NOMO-1 treated with dmso at 0.1 percent for 144 hours (cell line): ENCODE results near the gene DRAM2.
"Not testable (repeated sequence)": the region's sequence is repeated elsewhere in the genome, so short reads cannot be mapped to it uniquely, and the experiment has no call there.

Experiments
- DNase-seq: peaks from one replicate; lab custom pipeline; 2025; ENCODE audit not compliant: unreplicated experiment; lab: John Stamatoyannopoulos, UW

DRAM2 gene

GRCh38 chr1:111145542-111145941 lies 5.6 kb upstream of the DRAM2 start:
- no peak for DNase-seq

DNA sequence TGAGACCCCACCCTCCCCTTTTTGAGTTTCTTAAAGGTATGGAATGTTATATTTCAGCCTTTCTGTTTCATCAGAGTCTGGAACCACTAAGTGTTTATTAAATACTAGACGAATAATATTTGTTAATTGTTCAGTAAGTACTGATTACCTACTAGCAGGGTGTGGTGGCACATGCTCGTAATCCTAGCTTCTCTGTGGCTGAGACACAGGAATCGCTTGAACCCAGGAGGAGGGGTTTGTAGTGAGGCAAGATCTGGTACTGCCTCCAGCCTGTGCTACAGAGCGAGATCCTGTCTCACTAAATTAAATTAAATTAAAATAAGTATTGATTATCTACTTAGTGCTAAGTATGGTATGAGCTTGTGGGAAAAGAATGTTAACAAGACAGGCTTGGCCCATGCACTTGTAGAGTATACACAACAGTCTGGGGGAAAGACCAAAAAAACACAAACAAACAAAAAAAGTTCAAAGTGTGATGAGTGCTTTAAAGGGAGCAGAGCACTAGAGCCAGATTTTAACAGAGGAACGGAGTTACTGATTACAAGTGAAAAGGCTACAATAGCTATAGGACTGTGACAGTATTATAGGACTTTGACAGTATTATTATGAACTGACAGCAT lies 2.6 kb upstream of the DRAM2 start:
- no peak for DNase-seq

DNA sequence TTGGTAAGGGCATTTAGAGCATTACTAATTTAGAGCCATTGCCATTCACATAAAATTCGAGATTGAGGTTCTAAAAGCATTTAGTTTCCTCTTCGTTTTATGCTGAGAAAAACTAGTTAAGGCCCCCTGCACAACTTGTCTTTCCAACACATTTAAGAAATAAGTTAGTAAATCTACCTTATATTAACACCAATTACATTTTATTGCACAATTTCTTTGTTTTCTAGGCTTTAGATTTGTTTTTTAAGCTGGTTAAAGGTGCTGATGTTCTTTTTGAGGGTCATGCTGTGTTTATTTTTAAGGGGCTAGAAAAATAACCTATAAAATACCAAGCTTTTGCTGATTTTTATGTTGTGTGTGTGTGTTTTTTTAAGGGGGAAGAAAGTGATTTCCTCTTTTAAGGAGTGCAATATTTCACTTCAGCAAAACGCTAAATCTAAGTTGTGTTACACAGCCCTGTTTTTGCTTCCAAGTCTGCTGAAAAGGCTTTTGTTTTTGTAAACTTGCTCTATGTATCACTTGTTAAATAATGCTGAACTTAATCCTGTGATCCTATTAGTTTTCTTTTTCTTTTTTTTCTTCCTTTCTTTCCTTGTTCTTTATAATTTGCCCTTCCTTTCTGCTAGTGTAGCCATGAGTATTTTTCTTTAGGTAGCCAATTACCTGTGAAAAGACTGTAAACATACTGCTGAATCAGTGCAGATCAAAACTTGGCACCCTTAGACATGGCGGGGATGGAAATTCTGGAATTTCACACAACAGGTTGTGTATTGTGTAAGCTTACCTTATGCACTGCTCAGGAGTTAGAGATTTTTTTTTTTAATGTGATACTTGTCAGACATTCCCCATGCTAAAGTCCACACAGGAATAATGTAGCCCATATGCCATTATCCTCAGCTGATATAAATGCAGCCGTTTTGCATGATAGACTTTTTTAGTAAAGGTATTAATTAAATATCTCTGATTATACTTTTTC lies 1.6 kb upstream of the DRAM2 start:
- no peak for DNase-seq

DNA sequence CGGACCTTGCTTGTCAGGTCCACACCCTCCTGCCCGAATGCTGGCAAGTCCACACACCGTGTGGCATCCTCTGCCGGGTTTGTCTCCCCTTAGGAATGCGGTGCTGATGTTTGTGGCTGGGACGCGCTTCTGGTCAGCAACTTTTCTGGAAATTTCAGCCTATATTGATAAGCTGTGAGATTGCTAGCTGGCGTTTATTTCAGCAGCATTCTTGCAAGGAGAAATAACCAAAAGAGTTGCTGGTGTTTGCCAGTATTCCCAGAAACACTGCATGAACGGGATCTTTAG lies 731 bp upstream of the DRAM2 start:
- DNase-seq, result no peak

GRCh38 chr1:111139324-111139955 lies 453 bp downstream of the DRAM2 start:
- peak; percentile 55 for DNase-seq

GRCh38 chr1:111133866-111134265 lies 6.0 kb downstream of the DRAM2 start:
- no peak for DNase-seq

- no peak for DNase-seq
These were observed 8.2 kb downstream of the DRAM2 start for GRCh38 chr1:111131693-111132092.

- DNase-seq, result no peak
These were observed 10.5 kb downstream of the DRAM2 start for GRCh38 chr1:111129376-111129775.

DNA sequence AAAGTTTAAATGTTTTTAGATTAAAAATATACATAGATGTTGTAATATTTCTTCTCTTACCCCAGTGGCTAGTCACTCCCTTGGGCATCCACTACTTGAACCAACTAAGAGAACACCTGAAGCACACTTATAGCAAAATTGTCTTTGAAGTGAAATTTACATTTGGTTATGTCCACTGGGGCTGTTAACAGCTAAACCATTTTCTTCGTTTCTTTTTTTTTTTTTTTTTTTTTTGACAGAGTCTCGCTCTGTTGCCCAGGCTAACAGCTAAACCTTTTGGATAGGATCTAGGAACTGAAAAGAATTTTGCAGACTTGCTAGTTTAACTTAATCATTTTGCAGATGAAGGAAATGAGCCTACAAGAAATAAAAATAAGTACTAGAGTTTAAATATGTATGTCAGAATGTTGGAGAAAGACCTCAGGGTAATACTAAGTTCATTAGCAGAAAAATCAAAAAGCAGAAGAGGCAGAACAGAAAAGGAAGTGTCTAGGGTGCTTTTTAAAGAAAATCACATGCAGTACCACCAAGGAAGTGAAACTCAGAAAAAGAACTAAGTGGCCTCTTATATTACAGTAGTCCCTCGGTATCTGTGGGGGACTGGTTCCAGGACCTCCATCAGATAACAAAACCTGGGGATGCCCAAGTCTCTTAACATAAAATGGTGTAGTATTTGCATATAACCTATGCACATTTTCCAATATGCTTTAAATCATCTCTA lies 11.8 kb downstream of the DRAM2 start:
- DNase-seq, result peak; percentile 84

DNA sequence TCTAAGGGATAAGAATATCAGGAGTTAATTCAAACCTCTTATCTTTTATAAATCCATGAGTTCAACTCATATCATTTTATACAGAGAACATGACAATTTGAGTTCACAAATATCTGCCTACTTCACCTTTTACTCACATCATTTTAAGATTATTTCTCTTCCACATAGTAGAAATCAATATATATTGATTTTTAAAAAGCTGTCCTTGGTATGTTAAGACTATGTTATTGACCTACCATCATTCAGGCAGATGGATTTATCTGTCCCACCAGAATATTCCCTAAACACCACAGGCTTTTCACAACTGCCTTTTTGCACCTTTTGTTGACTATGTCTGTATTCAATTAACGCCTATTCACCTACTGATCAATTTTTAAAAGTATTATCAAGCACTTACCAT lies 13.5 kb downstream of the DRAM2 start:
- DNase-seq, result no peak

DNA sequence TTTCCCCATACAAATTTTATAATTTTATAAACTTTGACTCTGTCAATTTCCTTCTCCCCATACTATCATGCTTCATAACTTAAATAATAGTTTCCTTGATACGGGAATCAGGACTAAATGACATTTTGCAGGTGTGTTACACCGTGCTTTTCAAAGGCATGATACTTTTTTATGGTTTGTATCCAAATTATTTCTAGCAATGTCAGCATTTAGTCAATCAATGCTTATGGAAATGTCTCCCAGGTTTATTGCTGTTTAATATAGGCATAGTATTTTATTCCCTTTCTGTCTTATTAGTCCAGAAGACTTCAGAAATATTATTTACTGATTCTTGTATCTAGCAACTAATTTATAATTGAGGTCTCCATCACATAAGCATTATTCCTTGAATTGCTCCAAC lies 23.4 kb downstream of the DRAM2 start:
- DNase-seq, result no peak

GRCh38 chr1:111110197-111110899 lies 29.5 kb downstream of the DRAM2 start:
- no peak for DNase-seq

DNA sequence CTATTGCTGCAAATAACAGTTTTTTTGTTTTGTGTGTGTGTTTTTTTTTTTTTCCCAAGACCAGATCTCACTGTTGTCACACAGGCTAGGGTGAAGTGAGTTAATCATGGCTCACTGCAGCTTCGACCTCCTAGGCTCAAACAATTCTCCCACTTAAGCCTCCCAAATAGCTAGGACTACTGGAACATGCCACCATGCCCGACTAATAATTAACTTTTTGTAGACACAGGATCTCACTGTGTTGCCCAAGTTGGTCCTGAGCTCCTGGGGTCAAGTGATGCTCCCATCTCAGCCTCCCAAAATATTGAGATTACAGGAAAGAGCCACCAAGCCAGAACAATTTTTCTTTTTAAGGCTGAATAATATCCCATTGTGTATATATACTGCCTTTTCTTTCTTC lies 34.9 kb downstream of the DRAM2 start:
- no peak for DNase-seq

DNA sequence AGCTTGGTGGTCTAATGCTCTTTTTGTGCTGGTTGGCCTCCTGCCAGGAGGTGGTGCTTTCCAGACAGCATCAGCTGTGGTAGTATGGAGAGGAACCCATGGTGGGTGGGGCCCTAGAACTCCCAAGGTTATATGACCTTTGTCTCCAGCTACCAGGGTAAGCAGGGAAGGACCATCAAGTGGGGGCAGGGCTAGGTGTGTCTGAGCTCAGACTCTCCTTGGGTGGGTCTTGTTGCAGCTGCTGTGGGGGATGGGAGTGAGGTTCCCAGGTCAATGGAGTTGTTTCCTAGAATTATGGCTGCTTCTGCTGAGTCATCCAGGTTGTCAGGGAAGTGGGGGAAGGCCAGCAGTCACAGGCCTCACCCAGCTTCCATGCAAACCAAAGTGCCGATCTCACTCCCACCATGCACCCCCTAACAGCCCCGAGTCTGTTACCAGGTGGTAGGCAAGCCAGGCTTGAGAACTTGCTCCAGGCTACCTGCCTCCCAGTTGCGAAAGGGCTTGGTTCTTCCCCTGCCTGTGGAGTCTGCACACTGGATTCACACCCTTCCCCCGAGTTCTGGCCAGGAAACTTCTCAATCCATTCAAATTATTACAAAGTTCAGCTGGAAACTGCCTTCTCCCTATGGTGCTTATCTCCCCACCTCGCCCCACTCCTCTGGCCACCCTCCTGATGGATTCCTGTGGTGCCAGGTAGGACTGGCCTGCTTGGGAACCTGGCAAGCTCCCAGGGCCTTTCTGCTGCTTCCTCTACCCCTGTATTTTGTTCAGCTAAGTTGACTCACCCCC lies 37.8 kb downstream of the DRAM2 start:
- no peak for DNase-seq

- no peak for DNase-seq
These were observed 40.6 kb downstream of the DRAM2 start for GRCh38 chr1:111099289-111099688.

- no peak for DNase-seq
These were observed 42.4 kb downstream of the DRAM2 start for GRCh38 chr1:111097356-111098099.

DNA sequence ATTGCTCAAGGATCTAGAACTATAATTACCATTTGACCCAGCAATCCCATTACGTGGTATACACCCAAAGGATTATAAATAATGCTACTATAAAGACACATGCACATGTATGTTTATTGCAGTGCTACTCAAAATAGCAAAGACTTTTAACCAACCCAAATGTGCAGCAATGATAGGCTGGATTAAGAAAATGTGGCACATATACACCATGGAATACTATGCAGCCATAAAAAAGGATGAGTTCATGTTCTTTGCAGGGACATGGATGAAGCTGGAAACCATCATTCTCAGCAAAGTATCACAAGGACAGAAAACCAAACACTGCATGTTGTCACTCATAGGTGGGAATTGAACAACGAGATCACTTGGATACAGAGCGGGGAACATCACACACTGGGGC lies 44.5 kb downstream of the DRAM2 start:
- DNase-seq, result not testable (repeated sequence)

GRCh38 chr1:111089638-111090037 lies 50.3 kb downstream of the DRAM2 start:
- no peak for DNase-seq

DNA sequence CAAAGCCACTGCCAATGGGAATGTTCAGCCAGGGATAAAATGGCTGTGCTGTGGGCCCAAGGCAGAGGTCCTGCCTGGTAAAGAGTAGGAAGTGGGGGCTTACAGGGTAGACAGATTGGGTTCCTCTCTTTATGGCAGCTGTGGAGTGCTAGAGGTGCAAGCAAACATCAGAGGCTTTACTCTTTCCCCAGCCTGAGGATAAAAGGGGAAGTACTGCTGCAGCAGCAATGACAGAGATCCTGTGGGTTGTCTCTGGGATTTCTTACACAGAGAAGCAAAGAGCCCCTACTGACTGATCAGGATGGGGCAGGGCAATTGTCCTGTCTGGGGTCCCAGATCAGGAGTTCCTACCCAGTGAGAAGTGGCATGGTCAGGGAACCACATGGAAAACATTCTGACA lies 54.2 kb downstream of the DRAM2 start:
- no peak for DNase-seq
